SH-SY5Y (cell line): ENCODE data around the gene ACBD6.

Source experiments
- GATA2 ChIP-seq: IDR thresholded peaks from 2 replicates; pipeline ENCODE4 v1.6.1; 2011; ENCODE audit warnings: mild to moderate bottlenecking, low read depth, low read length
- GATA3 ChIP-seq: IDR thresholded peaks from 2 replicates; pipeline ENCODE4 v1.6.1; 2011; ENCODE audit warnings: low read depth, mild to moderate bottlenecking, low read length, moderate library complexity

The ACBD6 gene

GRCh38 chr1:180278596-180279395, 223.6 kb downstream of the ACBD6 start:
- TF ChIP-seq GATA3 (no peak), GATA2 (no peak)

- TF ChIP-seq GATA3 (no peak), GATA2 (no peak)
Measured at GRCh38 chr1:180278194-180278515, 224.2 kb downstream of the ACBD6 start.

- TF ChIP-seq GATA3 (no peak), GATA2 (no peak)
Measured at GRCh38 chr1:180277476-180278193, 224.7 kb downstream of the ACBD6 start.

- TF ChIP-seq GATA2 (no peak), GATA3 (no peak)
Measured at GRCh38 chr1:180275726-180276125, 226.7 kb downstream of the ACBD6 start.

- no peak for TF ChIP-seq GATA3
- no peak for TF ChIP-seq GATA2
Measured at GRCh38 chr1:180274221-180274620, 228.2 kb downstream of the ACBD6 start.

- TF ChIP-seq GATA3 (no peak), GATA2 (no peak)
Measured at GRCh38 chr1:180273066-180273465, 229.3 kb downstream of the ACBD6 start.

GRCh38 chr1:180272395-180272794, 230.0 kb downstream of the ACBD6 start:
- TF ChIP-seq GATA2: no peak
- TF ChIP-seq GATA3: no peak

GRCh38 chr1:180271272-180272255, 230.8 kb downstream of the ACBD6 start:
- TF ChIP-seq GATA3 (no peak), GATA2 (no peak)

- no peak for TF ChIP-seq GATA2
- TF ChIP-seq GATA3: no peak
Measured at GRCh38 chr1:180270530-180271271, 231.7 kb downstream of the ACBD6 start.

- TF ChIP-seq GATA2 (no peak), GATA3 (no peak)
Measured at GRCh38 chr1:180269645-180270529, 232.5 kb downstream of the ACBD6 start.

- TF ChIP-seq GATA3 (no peak), GATA2 (no peak)
Measured at GRCh38 chr1:180268556-180269075, 233.8 kb downstream of the ACBD6 start.
